RWPE2 (cell line): ENCODE results near the gene CLASP1.

ENCODE experiments used
- ATAC-seq: fragments of 200-7000 bp; cut with Tn5 transposase; 3 replicates; pipeline ENCODE4 v1.9.1; 2021; ENCODE audit warnings: low read depth
- DNase-seq: peaks from one replicate; pipeline ENCODE4 v3.0.0-alpha.2; 2020; ENCODE audit warnings: low spot score
- H3K27ac ChIP-seq: fragments of 450-650 bp; 2 replicates; pipeline ENCODE4 v1.5.1; 2017; ENCODE audit warnings: mild to moderate bottlenecking; ENCODE audit not compliant: poor library complexity, severe bottlenecking
- H3K27me3 ChIP-seq: fragments of 250-450 bp; sonication (Bioruptor Pico); 2 replicates; pipeline ENCODE4 v1.5.1; 2021; ENCODE audit warnings: mild to moderate bottlenecking, moderate library complexity; ENCODE audit not compliant: insufficient read depth, poor library complexity, severe bottlenecking
- H3K36me3 ChIP-seq: fragments of 250-450 bp; sonication (Bioruptor Pico); 2 replicates; pipeline ENCODE4 v1.5.1; 2020; ENCODE audit warnings: low read depth, mild to moderate bottlenecking, moderate library complexity
- H3K4me1 ChIP-seq: fragments of 250-450 bp; sonication (Bioruptor Pico); 2 replicates; pipeline ENCODE4 v1.5.1; 2021; ENCODE audit warnings: mild to moderate bottlenecking, moderate library complexity; ENCODE audit not compliant: insufficient read depth, poor library complexity, severe bottlenecking
- H3K4me3 ChIP-seq: fragments of 250-450 bp; sonication (Bioruptor Pico); 2 replicates; pipeline ENCODE4 v1.5.1; 2021; ENCODE audit warnings: mild to moderate bottlenecking, moderate library complexity; ENCODE audit not compliant: severe bottlenecking
- H3K9me3 ChIP-seq: fragments of 250-450 bp; sonication (Bioruptor Pico); 2 replicates; pipeline ENCODE4 v1.5.1; 2021; ENCODE audit warnings: mild to moderate bottlenecking, moderate library complexity; ENCODE audit not compliant: severe bottlenecking
- CTCF ChIP-seq: fragments of 450-650 bp; IDR thresholded peaks from one replicate; pipeline ENCODE4 v1.5.1; 2017; ENCODE audit warnings: mild to moderate bottlenecking, moderate library complexity; ENCODE audit not compliant: poor library complexity, severe bottlenecking

The CLASP1 gene

GRCh38 chr2:121608967-121609366 is 40.3 kb downstream of the CLASP1 start:
- Histone ChIP-seq H3K36me3 (peaks cover 7% of the 10 kb centered on the region), H3K27ac (no peak overlapping the region), H3K27me3 (no peaks in the 10 kb centered on the region), H3K4me1 (peaks cover 14% of the 10 kb centered on the region), H3K9me3 (no peaks in the 10 kb centered on the region), H3K4me3 (no peak overlapping the region)
- ATAC-seq (no peak), DNase-seq (no peak)
- TF ChIP-seq CTCF = no peak

- H3K9me3 ChIP-seq = no peaks in the 10 kb centered on the region
- no peak overlapping the region for H3K4me3 ChIP-seq
- TF ChIP-seq CTCF = no peak
- H3K4me1 ChIP-seq = peaks cover 14% of the 10 kb centered on the region
- H3K27ac ChIP-seq = no peak overlapping the region
- H3K36me3 ChIP-seq = peaks cover 7% of the 10 kb centered on the region
- no peak for ATAC-seq
- no peaks in the 10 kb centered on the region for H3K27me3 ChIP-seq
- DNase-seq = no peak
Observed at GRCh38 chr2:121608367-121608766, 40.9 kb downstream of the CLASP1 start.

- peaks cover 7% of the 10 kb centered on the region for H3K36me3 ChIP-seq
- no peak for DNase-seq
- H3K4me1 ChIP-seq = peaks cover 14% of the 10 kb centered on the region
- H3K27me3 ChIP-seq = no peaks in the 10 kb centered on the region
- no peak overlapping the region for H3K4me3 ChIP-seq
- H3K27ac ChIP-seq = no peak overlapping the region
- ATAC-seq = no peak
- TF ChIP-seq CTCF = no peak
- no peaks in the 10 kb centered on the region for H3K9me3 ChIP-seq
Observed at GRCh38 chr2:121605820-121606733, 43.2 kb downstream of the CLASP1 start.

- no peak for DNase-seq
- Histone ChIP-seq H3K36me3 (peaks cover 7% of the 10 kb centered on the region), H3K4me1 (peaks cover 5% of the 10 kb centered on the region), H3K4me3 (no peak overlapping the region), H3K27me3 (no peaks in the 10 kb centered on the region), H3K9me3 (no peaks in the 10 kb centered on the region), H3K27ac (no peak overlapping the region)
- TF ChIP-seq CTCF = no peak
- ATAC-seq = no peak
Observed at GRCh38 chr2:121603185-121603584, 46.1 kb downstream of the CLASP1 start.
